ENCODE results near the gene C9orf153.

The C9orf153 gene

GRCh38 chr9:86175223-86175622 is 84.2 kb downstream of the C9orf153 start:
- no peak overlapping the region for H3K4me3 ChIP-seq (replicated peaks; ENCODE audit: low read depth, low read length)
- H3K36me3 ChIP-seq (ENCODE audit: control insufficient read depth, insufficient read depth, low read length) = no peaks in the 10 kb centered on the region
- TF ChIP-seq, protein P1, sequence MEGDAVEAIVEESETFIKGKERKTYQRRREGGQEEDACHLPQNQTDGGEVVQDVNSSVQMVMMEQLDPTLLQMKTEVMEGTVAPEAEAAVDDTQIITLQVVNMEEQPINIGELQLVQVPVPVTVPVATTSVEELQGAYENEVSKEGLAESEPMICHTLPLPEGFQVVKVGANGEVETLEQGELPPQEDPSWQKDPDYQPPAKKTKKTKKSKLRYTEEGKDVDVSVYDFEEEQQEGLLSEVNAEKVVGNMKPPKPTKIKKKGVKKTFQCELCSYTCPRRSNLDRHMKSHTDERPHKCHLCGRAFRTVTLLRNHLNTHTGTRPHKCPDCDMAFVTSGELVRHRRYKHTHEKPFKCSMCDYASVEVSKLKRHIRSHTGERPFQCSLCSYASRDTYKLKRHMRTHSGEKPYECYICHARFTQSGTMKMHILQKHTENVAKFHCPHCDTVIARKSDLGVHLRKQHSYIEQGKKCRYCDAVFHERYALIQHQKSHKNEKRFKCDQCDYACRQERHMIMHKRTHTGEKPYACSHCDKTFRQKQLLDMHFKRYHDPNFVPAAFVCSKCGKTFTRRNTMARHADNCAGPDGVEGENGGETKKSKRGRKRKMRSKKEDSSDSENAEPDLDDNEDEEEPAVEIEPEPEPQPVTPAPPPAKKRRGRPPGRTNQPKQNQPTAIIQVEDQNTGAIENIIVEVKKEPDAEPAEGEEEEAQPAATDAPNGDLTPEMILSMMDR (IDR thresholded peaks at IDR 0.05; ENCODE audit: insufficient read depth, low read length, poor library complexity, severe bottlenecking) = no peak
- H3K27me3 ChIP-seq (replicated peaks; ENCODE audit: control insufficient read depth, insufficient read depth, low read length) = no peaks in the 10 kb centered on the region
- DNase-seq (ENCODE audit: extremely low read depth, insufficient read length) = no peak
